NCI-H2196 treated with DMSO at 0.1 percent for 48 hours (cell line): Measurements from ENCODE around the gene DBR1.
A peak's percentile ranks its signal among the peaks of the same experiment; 100 is the strongest.

Experiments used
- DNase-seq: peaks from one replicate; lab custom pipeline; 2025; ENCODE audit not compliant: unreplicated experiment; lab: John Stamatoyannopoulos, UW

Gene DBR1

GRCh38 chr3:138174421-138175131, at the start of gene DBR1:
Gene DBR1 (minus strand): TSS chr3:138174921. CDS start chr3:138174795, 126 bp downstream.
- peak; percentile 79 for DNase-seq

- DNase-seq = no peak
Observed at GRCh38 chr3:138222942-138223287, 48.2 kb upstream of the DBR1 start.

- DNase-seq = no peak
Observed at GRCh38 chr3:138222131-138222941, 47.6 kb upstream of the DBR1 start.

GRCh38 chr3:138220788-138221187, 46.1 kb upstream of the DBR1 start:
- DNase-seq = no peak

- no peak for DNase-seq
Observed at GRCh38 chr3:138220242-138220641, 45.5 kb upstream of the DBR1 start.

- no peak for DNase-seq
Observed at GRCh38 chr3:138219255-138219654, 44.5 kb upstream of the DBR1 start.

- no peak for DNase-seq
Observed at GRCh38 chr3:138213398-138214085, 38.8 kb upstream of the DBR1 start.

- DNase-seq = no peak
Observed at GRCh38 chr3:138210528-138210927, 35.8 kb upstream of the DBR1 start.

GRCh38 chr3:138206196-138206595, 31.5 kb upstream of the DBR1 start:
- DNase-seq = no peak

GRCh38 chr3:138205527-138205926, 30.8 kb upstream of the DBR1 start:
- no peak for DNase-seq

- DNase-seq = no peak
Observed at GRCh38 chr3:138203938-138204337, 29.2 kb upstream of the DBR1 start.

- DNase-seq = no peak
Observed at GRCh38 chr3:138202945-138203701, 28.4 kb upstream of the DBR1 start.

GRCh38 chr3:138200424-138200823, 25.7 kb upstream of the DBR1 start:
- DNase-seq = no peak

GRCh38 chr3:138199851-138200250, 25.1 kb upstream of the DBR1 start:
- DNase-seq = no peak

- no peak for DNase-seq
Observed at GRCh38 chr3:138197524-138197923, 22.8 kb upstream of the DBR1 start.

GRCh38 chr3:138197058-138197457, 22.3 kb upstream of the DBR1 start:
- no peak for DNase-seq

- no peak for DNase-seq
Observed at GRCh38 chr3:138196023-138196422, 21.3 kb upstream of the DBR1 start.

- peak; percentile 20 for DNase-seq
Observed at GRCh38 chr3:138195481-138195880, 20.8 kb upstream of the DBR1 start.

- no peak for DNase-seq
Observed at GRCh38 chr3:138188013-138188730, 13.5 kb upstream of the DBR1 start.

- DNase-seq = peak; percentile 64
Observed at GRCh38 chr3:138187296-138188012, 12.7 kb upstream of the DBR1 start, which contains the start of gene ARMC8. Gene ARMC8 (plus strand): TSS chr3:138187301. CDS start chr3:138187555, 254 bp downstream.
